K562 (cell line): ENCODE data around the gene CCDC74B.
"Not testable (repeated sequence)": the region's sequence is repeated elsewhere in the genome, so short reads cannot be mapped to it uniquely, and the experiment has no call there.

Experiments used
- CTCF ChIP-seq, 3 experiments: IDR thresholded peaks in 2 of 3; conservative IDR thresholded peaks in 1 of 3; 2 replicates each; pipeline ENCODE4 v1.5.1; 2011 to 2012; ENCODE audit warnings: low read length in 3 of 3, mild to moderate bottlenecking in 3 of 3, control low read depth in 2 of 3, improper control_type of control experiment in 1 of 3, inconsistent platforms in 1 of 3, low read depth in 1 of 3, mixed read lengths in 1 of 3, moderate library complexity in 1 of 3; ENCODE audit not compliant: insufficient read depth in 2 of 3
- KAT7 ChIP-seq: sonication (generic); formaldehyde crosslinking; IDR thresholded peaks from 2 replicates; pipeline ENCODE4 v1.8.0; 2022; ENCODE audit warnings: missing genetic modification reagents, mild to moderate bottlenecking, borderline replicate concordance
- MAFF ChIP-seq: IDR thresholded peaks from 2 replicates; pipeline ENCODE4 v1.6.1; 2012; ENCODE audit warnings: low read length, improper control_type of control experiment
- POU5F1 ChIP-seq: fragments of 150-350 bp; IDR thresholded peaks from 2 replicates; pipeline ENCODE4 v1.6.1; 2014; ENCODE audit warnings: borderline replicate concordance, low read length, low read depth, mild to moderate bottlenecking; ENCODE audit not compliant: partially characterized antibody
- SMARCA4 ChIP-seq: fragments of 450-650 bp; IDR thresholded peaks from 2 replicates; pipeline ENCODE4 v1.6.1; 2016
- TF ChIP-seq, protein P1 (sequence below): fragments of 250-450 bp; sonication (Bioruptor Pico); IDR thresholded peaks from 2 replicates; pipeline ENCODE4 v1.8.0; 2021; ENCODE audit warnings: moderate library complexity, mild to moderate bottlenecking, inconsistent platforms
- TF ChIP-seq, protein P2 (sequence below): IDR thresholded peaks from 2 replicates; pipeline ENCODE4 v1.6.1; 2016; ENCODE audit warnings: missing genetic modification characterization, missing compliant biosample characterization

DNA sequence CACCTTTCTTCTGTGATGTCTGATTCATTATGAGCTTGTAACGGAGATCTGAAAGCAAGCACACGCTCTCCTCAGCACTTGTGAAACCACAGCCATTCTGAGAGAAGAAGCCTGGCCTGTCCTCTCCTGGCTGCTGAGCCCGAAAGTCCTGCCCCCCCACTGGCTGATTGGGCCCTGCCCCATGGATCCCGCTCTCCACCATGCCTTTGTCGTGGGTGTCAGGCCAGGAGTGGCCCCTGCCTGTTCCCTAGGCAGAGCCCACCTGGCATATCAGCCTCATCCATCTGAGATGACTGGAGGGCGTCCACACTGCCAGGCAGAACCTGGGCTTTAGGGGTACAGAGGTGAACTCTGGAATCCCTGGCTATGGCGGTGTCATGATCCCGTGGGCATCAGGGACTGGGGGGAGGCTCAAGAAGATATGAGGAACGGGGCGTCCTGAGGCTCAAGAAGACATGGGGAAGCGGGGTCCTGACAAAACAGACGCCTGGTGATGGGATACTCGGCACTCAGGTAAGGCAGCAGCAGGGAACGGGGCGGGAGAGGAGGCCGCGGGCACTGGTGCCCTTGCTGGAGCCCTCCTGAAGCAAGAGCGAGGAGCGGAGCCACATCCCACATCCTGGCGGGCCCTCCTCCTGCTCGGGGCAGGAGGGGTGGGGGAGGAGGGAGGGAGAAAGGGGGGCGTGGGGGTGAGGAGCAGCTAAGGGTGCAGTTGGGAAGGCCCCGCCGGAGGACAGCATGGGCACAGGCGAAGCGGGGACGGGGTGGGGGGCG lies 1.5 kb downstream of the CCDC74B start:
- TF ChIP-seq, protein P1, sequence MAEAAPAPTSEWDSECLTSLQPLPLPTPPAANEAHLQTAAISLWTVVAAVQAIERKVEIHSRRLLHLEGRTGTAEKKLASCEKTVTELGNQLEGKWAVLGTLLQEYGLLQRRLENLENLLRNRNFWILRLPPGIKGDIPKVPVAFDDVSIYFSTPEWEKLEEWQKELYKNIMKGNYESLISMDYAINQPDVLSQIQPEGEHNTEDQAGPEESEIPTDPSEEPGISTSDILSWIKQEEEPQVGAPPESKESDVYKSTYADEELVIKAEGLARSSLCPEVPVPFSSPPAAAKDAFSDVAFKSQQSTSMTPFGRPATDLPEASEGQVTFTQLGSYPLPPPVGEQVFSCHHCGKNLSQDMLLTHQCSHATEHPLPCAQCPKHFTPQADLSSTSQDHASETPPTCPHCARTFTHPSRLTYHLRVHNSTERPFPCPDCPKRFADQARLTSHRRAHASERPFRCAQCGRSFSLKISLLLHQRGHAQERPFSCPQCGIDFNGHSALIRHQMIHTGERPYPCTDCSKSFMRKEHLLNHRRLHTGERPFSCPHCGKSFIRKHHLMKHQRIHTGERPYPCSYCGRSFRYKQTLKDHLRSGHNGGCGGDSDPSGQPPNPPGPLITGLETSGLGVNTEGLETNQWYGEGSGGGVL (CRISPR knock-in tag) = not testable (repeated sequence)
- TF ChIP-seq SMARCA4; POU5F1; CTCF (IDR thresholded peaks at IDR 0.05 in 2 of 3, conservative IDR thresholded peaks at IDR 0.05 in 1 of 3; ENCODE audit: insufficient read depth in 2 of 3, low read depth in 1 of 3, low read length in 3 of 3); MAFF; KAT7 (CRISPR knock-in tag): not testable (repeated sequence)
- TF ChIP-seq, protein P2, sequence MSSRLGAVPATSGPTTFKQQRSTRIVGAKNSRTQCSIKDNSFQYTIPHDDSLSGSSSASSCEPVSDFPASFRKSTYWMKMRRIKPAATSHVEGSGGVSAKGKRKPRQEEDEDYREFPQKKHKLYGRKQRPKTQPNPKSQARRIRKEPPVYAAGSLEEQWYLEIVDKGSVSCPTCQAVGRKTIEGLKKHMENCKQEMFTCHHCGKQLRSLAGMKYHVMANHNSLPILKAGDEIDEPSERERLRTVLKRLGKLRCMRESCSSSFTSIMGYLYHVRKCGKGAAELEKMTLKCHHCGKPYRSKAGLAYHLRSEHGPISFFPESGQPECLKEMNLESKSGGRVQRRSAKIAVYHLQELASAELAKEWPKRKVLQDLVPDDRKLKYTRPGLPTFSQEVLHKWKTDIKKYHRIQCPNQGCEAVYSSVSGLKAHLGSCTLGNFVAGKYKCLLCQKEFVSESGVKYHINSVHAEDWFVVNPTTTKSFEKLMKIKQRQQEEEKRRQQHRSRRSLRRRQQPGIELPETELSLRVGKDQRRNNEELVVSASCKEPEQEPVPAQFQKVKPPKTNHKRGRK (tag) = not testable (repeated sequence)
